Hepatocyte (in vitro differentiated cells): ENCODE results near the gene CELA2B.
"Not testable (repeated sequence)": the region's sequence is repeated elsewhere in the genome, so short reads cannot be mapped to it uniquely, and the experiment has no call there.

Source experiments
- EZH2 ChIP-seq: fragments of 200-600 bp; sonication (generic); IDR thresholded peaks from 2 replicates; pipeline ENCODE4 v1.6.1; 2016; ENCODE audit warnings: antibody characterized with exemption, mild to moderate bottlenecking, borderline replicate concordance
- TF ChIP-seq, protein P1 (sequence below): fragments of 200-600 bp; sonication (generic); IDR thresholded peaks from 2 replicates; pipeline ENCODE4 v1.5.1; 2016; ENCODE audit warnings: antibody characterized with exemption, mild to moderate bottlenecking; ENCODE audit not compliant: poor library complexity

- TF ChIP-seq, protein P1, sequence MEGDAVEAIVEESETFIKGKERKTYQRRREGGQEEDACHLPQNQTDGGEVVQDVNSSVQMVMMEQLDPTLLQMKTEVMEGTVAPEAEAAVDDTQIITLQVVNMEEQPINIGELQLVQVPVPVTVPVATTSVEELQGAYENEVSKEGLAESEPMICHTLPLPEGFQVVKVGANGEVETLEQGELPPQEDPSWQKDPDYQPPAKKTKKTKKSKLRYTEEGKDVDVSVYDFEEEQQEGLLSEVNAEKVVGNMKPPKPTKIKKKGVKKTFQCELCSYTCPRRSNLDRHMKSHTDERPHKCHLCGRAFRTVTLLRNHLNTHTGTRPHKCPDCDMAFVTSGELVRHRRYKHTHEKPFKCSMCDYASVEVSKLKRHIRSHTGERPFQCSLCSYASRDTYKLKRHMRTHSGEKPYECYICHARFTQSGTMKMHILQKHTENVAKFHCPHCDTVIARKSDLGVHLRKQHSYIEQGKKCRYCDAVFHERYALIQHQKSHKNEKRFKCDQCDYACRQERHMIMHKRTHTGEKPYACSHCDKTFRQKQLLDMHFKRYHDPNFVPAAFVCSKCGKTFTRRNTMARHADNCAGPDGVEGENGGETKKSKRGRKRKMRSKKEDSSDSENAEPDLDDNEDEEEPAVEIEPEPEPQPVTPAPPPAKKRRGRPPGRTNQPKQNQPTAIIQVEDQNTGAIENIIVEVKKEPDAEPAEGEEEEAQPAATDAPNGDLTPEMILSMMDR = not testable (repeated sequence)
- TF ChIP-seq EZH2 = not testable (repeated sequence)
Measured at GRCh38 chr1:15491010-15491409, 15.1 kb downstream of the CELA2B start.
